ENCODE data around the gene CYP2U1.

Gene CYP2U1

DNA sequence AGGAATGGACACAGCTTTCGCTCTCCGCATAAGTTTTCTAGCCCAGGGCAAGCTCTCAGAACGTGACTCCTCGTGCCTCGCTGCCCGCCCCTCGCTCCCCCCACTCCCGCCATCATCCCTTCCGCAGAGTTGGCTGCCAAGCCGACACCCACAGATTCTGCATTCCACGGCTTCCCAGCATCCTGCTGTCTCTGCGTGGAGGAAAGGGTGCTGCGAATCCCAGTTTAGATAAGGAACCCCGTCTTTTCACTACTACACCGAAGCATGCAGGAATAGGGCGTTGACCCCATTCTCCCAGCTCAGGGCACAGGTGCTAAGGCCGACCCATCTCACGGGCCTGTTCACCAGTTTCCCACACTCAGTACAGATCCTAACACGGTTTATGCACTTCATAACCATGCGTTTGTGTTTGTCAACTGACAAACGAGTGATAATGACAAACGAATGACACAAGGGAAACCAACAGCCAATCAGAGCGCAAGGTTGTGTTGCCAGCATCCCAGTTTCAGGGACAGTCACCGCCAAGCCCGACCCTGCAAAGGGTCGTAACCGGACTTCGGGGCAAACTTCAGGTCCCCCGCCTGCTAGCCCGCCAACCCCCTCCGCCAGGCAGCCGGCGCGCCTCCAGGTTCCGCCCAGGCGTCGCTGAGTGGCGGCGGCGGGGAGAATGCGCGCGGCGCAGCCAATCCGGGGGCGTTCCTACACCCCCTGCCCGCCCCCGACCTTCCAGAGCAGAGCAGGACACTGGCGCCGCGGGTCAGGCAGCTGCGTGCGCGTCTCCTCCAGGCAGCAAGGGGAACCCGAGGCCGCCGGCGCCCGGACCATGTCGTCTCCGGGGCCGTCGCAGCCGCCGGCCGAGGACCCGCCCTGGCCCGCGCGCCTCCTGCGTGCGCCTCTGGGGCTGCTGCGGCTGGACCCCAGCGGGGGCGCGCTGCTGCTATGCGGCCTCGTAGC, at the start of gene CYP2U1:
TSS of gene CYP2U1 (plus strand) at position 729 of the 954 bp plus-strand sequence. CDS start at position 824, 95 bp downstream.
- ATAC-seq (replicated peaks; ENCODE audit: extremely low read depth, poor library complexity, severe bottlenecking) (peak; percentile 94), DNase-seq (ENCODE audit: low spot score in 2 of 2) (peak; percentile 65)
- H3K4me1 Mint-ChIP-seq, result peaks cover 27% of the 10 kb centered on the region
- H3K27ac Mint-ChIP-seq (ENCODE audit: low read depth), result peak within 1 kb of the TSS; percentile 49
- H3K27me3 Mint-ChIP-seq, result no peaks in the 10 kb centered on the region
- H3K9me3 Mint-ChIP-seq, result no peaks in the 10 kb centered on the region
- H3K36me3 Mint-ChIP-seq (ENCODE audit: insufficient read depth), result peaks cover 6% of the 10 kb centered on the region
- H3K4me3 Mint-ChIP-seq, result peak within 1 kb of the TSS; percentile 78

DNA sequence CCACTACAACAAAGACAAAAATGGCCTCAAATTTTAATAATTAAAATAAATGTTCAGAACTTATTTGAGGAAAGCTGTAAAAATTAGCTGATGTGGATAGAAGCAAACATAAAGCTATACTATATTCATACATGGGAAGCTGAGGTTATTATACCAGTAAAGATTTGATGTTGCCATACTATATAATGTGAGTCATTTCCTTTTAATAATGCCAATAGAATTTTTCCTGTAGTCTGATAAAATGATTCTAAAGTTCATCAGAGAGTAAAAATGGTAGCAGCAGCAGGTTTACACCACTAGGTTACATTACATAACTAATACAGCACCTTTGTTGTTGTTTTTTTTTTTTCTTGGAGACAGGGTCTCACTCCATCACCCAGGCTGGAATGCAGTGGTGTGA, 45.5 kb upstream of the CYP2U1 start:
- Mint-ChIP-seq H3K4me3 (no peak overlapping the region), H3K4me1 (no peaks in the 10 kb centered on the region), H3K27me3 (peaks cover 49% of the 10 kb centered on the region), H3K9me3 (no peaks in the 10 kb centered on the region), H3K27ac (ENCODE audit: low read depth) (no peak overlapping the region), H3K36me3 (ENCODE audit: insufficient read depth) (no peaks in the 10 kb centered on the region)
- ATAC-seq (replicated peaks; ENCODE audit: extremely low read depth, poor library complexity, severe bottlenecking), result no peak
- no peak for DNase-seq (ENCODE audit: low spot score in 2 of 2)

DNA sequence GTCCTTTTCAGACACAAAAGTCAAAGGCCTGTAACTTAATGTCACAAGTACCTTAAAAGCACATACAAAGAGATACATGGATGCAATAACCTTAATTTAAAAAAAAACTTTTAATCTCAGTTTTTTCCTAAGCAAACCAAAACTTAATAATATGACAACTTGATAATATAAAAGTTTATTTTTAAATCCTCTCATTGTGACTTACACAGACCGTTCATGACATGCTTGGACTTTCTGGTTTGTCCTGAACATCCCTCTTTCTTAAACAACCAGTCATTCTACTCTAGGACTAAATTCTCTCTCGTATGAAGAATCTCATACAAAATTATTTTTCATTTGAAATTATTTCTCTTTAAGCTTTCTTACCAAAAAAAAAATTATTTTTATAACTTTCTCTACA, 43.1 kb upstream of the CYP2U1 start:
- Mint-ChIP-seq H3K27ac (ENCODE audit: low read depth) (no peak overlapping the region), H3K36me3 (ENCODE audit: insufficient read depth) (peaks cover 2% of the 10 kb centered on the region), H3K4me1 (no peaks in the 10 kb centered on the region), H3K4me3 (no peak overlapping the region), H3K27me3 (peaks cover 41% of the 10 kb centered on the region), H3K9me3 (no peaks in the 10 kb centered on the region)
- ATAC-seq (replicated peaks; ENCODE audit: extremely low read depth, poor library complexity, severe bottlenecking), result no peak
- DNase-seq (ENCODE audit: low spot score in 2 of 2), result no peak

- ATAC-seq (replicated peaks; ENCODE audit: extremely low read depth, poor library complexity, severe bottlenecking) (no peak), DNase-seq (ENCODE audit: low spot score in 2 of 2) (no peak)
- H3K27me3 Mint-ChIP-seq, result peaks cover 42% of the 10 kb centered on the region
- H3K27ac Mint-ChIP-seq (ENCODE audit: low read depth), result no peak overlapping the region
- no peaks in the 10 kb centered on the region for H3K9me3 Mint-ChIP-seq
- H3K4me1 Mint-ChIP-seq, result no peaks in the 10 kb centered on the region
- peaks cover 2% of the 10 kb centered on the region for H3K36me3 Mint-ChIP-seq (ENCODE audit: insufficient read depth)
- no peak overlapping the region for H3K4me3 Mint-ChIP-seq
These were observed 40.6 kb upstream of the CYP2U1 start for GRCh38 chr4:107890779-107891178.

GRCh38 chr4:107891299-107891698, 40.0 kb upstream of the CYP2U1 start:
- DNase-seq (ENCODE audit: low spot score in 2 of 2) (no peak), ATAC-seq (replicated peaks; ENCODE audit: extremely low read depth, poor library complexity, severe bottlenecking) (no peak)
- Mint-ChIP-seq H3K27me3 (peaks cover 47% of the 10 kb centered on the region), H3K4me1 (no peaks in the 10 kb centered on the region), H3K9me3 (no peaks in the 10 kb centered on the region), H3K27ac (ENCODE audit: low read depth) (no peak overlapping the region), H3K36me3 (ENCODE audit: insufficient read depth) (peaks cover 2% of the 10 kb centered on the region), H3K4me3 (no peak overlapping the region)

DNA sequence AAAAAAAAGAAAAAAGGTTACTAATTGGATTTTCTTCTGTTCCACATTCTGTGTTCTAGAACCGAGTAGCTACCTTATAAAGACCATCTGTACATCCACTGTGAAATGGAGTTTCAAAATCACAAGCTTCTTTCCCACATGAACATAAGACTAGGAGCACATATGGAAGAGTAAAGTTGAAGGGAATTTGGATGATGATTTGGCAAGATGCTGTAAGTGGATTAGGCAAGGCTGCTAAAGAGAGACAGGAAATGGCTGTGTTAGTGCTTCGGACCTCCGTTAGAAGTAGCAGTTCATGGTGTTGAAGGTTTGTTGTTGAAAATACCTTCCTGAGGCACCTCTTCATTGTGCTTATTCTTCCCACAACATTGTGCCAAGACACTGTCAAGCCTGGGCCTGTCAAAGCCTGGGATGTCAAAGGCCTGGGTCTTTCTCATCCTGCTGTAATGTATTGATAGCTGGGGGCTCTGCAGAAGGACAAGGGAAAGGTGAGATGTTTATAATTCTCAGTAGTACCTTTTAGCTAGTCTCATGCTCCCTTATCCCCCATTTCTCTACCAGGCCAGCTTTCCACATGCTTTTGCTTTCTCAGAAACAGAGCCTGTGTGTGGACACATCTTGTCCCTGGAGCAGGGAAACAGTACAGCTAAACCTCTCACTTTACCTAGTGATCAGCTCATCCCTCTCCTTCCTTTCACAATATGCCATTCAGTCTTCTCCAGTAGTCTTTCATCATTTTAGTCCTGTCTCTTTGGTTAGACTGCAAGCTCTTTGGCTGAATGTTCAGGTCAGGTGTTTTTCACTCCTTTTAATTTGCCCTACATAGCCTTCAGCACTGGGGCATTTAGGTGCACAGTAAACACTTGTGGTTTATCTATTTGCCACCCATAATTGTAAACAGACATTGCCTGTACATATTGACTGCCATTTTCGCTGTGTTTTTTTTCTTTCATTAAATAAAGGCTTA, 37.9 kb upstream of the CYP2U1 start:
- DNase-seq (ENCODE audit: low spot score in 2 of 2) (no peak), ATAC-seq (replicated peaks; ENCODE audit: extremely low read depth, poor library complexity, severe bottlenecking) (no peak)
- H3K9me3 Mint-ChIP-seq, result no peaks in the 10 kb centered on the region
- H3K4me1 Mint-ChIP-seq, result no peaks in the 10 kb centered on the region
- H3K27me3 Mint-ChIP-seq, result peaks cover 52% of the 10 kb centered on the region
- H3K27ac Mint-ChIP-seq (ENCODE audit: low read depth), result no peak overlapping the region
- no peak overlapping the region for H3K4me3 Mint-ChIP-seq
- H3K36me3 Mint-ChIP-seq (ENCODE audit: insufficient read depth), result peaks cover 2% of the 10 kb centered on the region

DNA sequence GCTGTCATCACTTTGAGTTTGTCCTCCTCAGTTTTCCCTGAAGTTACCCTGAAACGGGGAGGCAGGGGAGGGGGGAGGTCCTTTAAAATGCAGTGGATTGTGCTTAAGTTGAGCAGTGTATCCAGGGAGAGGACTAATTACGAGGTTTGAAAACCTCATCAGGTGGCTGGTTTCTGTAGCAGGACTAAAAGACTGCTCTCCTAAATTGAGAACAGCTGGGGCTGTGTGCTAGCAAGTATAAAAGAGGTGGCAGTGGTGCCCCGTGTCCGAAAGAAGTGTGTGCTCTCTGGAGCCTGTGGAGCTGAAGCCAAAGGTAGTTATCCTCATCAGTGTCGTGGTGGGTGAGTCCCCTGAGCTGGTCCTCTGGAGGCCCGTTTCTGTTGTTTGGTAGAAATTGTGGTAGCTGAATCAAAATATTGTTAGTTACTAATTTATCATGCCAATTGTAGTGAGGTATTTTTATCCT, 37.2 kb upstream of the CYP2U1 start:
- no peak for ATAC-seq (replicated peaks; ENCODE audit: extremely low read depth, poor library complexity, severe bottlenecking)
- Mint-ChIP-seq H3K27ac (ENCODE audit: low read depth) (no peak overlapping the region), H3K9me3 (no peaks in the 10 kb centered on the region), H3K27me3 (peaks cover 54% of the 10 kb centered on the region), H3K4me3 (no peak overlapping the region), H3K36me3 (ENCODE audit: insufficient read depth) (peaks cover 2% of the 10 kb centered on the region), H3K4me1 (no peaks in the 10 kb centered on the region)
- no peak for DNase-seq (ENCODE audit: low spot score in 2 of 2)

- Mint-ChIP-seq H3K4me1 (no peaks in the 10 kb centered on the region), H3K4me3 (no peak overlapping the region), H3K9me3 (no peaks in the 10 kb centered on the region), H3K36me3 (ENCODE audit: insufficient read depth) (peaks cover 2% of the 10 kb centered on the region), H3K27me3 (peaks cover 58% of the 10 kb centered on the region), H3K27ac (ENCODE audit: low read depth) (no peak overlapping the region)
- ATAC-seq (replicated peaks; ENCODE audit: extremely low read depth, poor library complexity, severe bottlenecking) (no peak), DNase-seq (ENCODE audit: low spot score in 2 of 2) (no peak)
These were observed 35.1 kb upstream of the CYP2U1 start for GRCh38 chr4:107896158-107896645.

GRCh38 chr4:107896646-107897045, 34.7 kb upstream of the CYP2U1 start:
- ATAC-seq (replicated peaks; ENCODE audit: extremely low read depth, poor library complexity, severe bottlenecking) (no peak), DNase-seq (ENCODE audit: low spot score in 2 of 2) (no peak)
- Mint-ChIP-seq H3K27ac (ENCODE audit: low read depth) (no peak overlapping the region), H3K4me3 (no peak overlapping the region), H3K36me3 (ENCODE audit: insufficient read depth) (peaks cover 2% of the 10 kb centered on the region), H3K9me3 (no peaks in the 10 kb centered on the region), H3K4me1 (no peaks in the 10 kb centered on the region), H3K27me3 (peaks cover 58% of the 10 kb centered on the region)

GRCh38 chr4:107897823-107898222, 33.5 kb upstream of the CYP2U1 start:
- peaks cover 2% of the 10 kb centered on the region for H3K36me3 Mint-ChIP-seq (ENCODE audit: insufficient read depth)
- no peak overlapping the region for H3K4me3 Mint-ChIP-seq

GRCh38 chr4:107900067-107900466, 31.3 kb upstream of the CYP2U1 start:
- Mint-ChIP-seq H3K27me3 (peaks cover 78% of the 10 kb centered on the region), H3K36me3 (ENCODE audit: insufficient read depth) (no peaks in the 10 kb centered on the region), H3K4me3 (no peak overlapping the region), H3K9me3 (no peaks in the 10 kb centered on the region), H3K4me1 (no peaks in the 10 kb centered on the region), H3K27ac (ENCODE audit: low read depth) (no peak overlapping the region)
- ATAC-seq (replicated peaks; ENCODE audit: extremely low read depth, poor library complexity, severe bottlenecking) (no peak), DNase-seq (ENCODE audit: low spot score in 2 of 2) (no peak)

More at GRCh38 chr4:107897823-107898222, 33.5 kb upstream of the CYP2U1 start:
- no peak overlapping the region for H3K27ac Mint-ChIP-seq (ENCODE audit: low read depth)
- ATAC-seq (replicated peaks; ENCODE audit: extremely low read depth, poor library complexity, severe bottlenecking) (no peak), DNase-seq (ENCODE audit: low spot score in 2 of 2) (no peak)
- no peaks in the 10 kb centered on the region for H3K4me1 Mint-ChIP-seq
- H3K9me3 Mint-ChIP-seq, result no peaks in the 10 kb centered on the region
- peaks cover 68% of the 10 kb centered on the region for H3K27me3 Mint-ChIP-seq

DNA sequence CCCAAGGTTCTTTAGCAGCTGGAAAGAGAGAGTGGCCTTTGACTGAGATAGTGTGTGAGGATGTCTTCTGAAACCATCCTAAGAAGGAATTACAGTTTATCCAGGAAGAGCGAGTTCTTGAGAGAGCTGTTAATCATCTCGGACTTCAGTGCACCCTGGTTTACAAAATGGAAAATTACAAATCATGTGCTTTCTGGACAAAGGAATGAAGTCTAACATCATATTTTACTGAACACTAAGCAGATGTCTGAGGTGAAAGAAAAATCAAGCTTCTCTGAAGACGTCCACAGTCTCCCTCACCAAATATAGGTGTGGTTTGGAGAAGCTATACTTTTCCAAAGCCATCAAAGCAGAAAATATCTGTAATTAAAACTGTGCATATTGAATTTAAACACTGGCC, 30.8 kb upstream of the CYP2U1 start:
- ATAC-seq (replicated peaks; ENCODE audit: extremely low read depth, poor library complexity, severe bottlenecking), result no peak
- H3K9me3 Mint-ChIP-seq, result no peaks in the 10 kb centered on the region
- peaks cover 74% of the 10 kb centered on the region for H3K27me3 Mint-ChIP-seq
- no peaks in the 10 kb centered on the region for H3K36me3 Mint-ChIP-seq (ENCODE audit: insufficient read depth)
- no peak overlapping the region for H3K4me3 Mint-ChIP-seq
- no peak overlapping the region for H3K27ac Mint-ChIP-seq (ENCODE audit: low read depth)
- no peaks in the 10 kb centered on the region for H3K4me1 Mint-ChIP-seq
- no peak for DNase-seq (ENCODE audit: low spot score in 2 of 2)
